Smooth muscle cell of the brain vasculature (primary cell): Measurements from ENCODE around the gene LMX1A.

Experiments used
- DNase-seq: peaks from one replicate; pipeline ENCODE4 v3.0.0-alpha.2; 2012; ENCODE audit warnings: low read depth, low spot score

LMX1A gene

GRCh38 chr1:165162671-165163241, 193.8 kb downstream of the LMX1A start:
- no peak for DNase-seq

- no peak for DNase-seq
Measured at GRCh38 chr1:165161130-165161529, 195.4 kb downstream of the LMX1A start.

- no peak for DNase-seq
Measured at GRCh38 chr1:165153182-165153581, 203.3 kb downstream of the LMX1A start.

- no peak for DNase-seq
Measured at GRCh38 chr1:165152727-165153126, 203.8 kb downstream of the LMX1A start.

- no peak for DNase-seq
Measured at GRCh38 chr1:165152109-165152508, 204.4 kb downstream of the LMX1A start.
